ENCODE results near the gene WNT2B.

WNT2B gene

GRCh38 chr1:112527266-112528010, 18.7 kb downstream of the WNT2B start:
- no peak for DNase-seq (ENCODE audit: low read depth)

- no peak for DNase-seq (ENCODE audit: low read depth)
Observed at GRCh38 chr1:112528076-112528475, 19.3 kb downstream of the WNT2B start.

GRCh38 chr1:112529301-112529700, 20.5 kb downstream of the WNT2B start:
- DNase-seq (ENCODE audit: low read depth): no peak

- DNase-seq (ENCODE audit: low read depth): no peak
Observed at GRCh38 chr1:112530832-112531231, 22.1 kb downstream of the WNT2B start.

- DNase-seq (ENCODE audit: low read depth): no peak
Observed at GRCh38 chr1:112532064-112532463, 23.3 kb downstream of the WNT2B start.

- DNase-seq (ENCODE audit: low read depth): no peak
Observed at GRCh38 chr1:112533029-112533428, 24.3 kb downstream of the WNT2B start.

GRCh38 chr1:112536561-112536960, 27.8 kb downstream of the WNT2B start:
- no peak for DNase-seq (ENCODE audit: low read depth)

GRCh38 chr1:112537456-112537855, 28.7 kb downstream of the WNT2B start:
- no peak for DNase-seq (ENCODE audit: low read depth)

GRCh38 chr1:112538883-112539282, 30.1 kb downstream of the WNT2B start:
- no peak for DNase-seq (ENCODE audit: low read depth)

GRCh38 chr1:112540226-112540794, 31.5 kb downstream of the WNT2B start:
- no peak for DNase-seq (ENCODE audit: low read depth)

- no peak for DNase-seq (ENCODE audit: low read depth)
Observed at GRCh38 chr1:112541299-112541698, 32.5 kb downstream of the WNT2B start.

GRCh38 chr1:112542206-112542973, 33.6 kb downstream of the WNT2B start:
- no peak for DNase-seq (ENCODE audit: low read depth)

GRCh38 chr1:112544011-112544688, 35.4 kb downstream of the WNT2B start:
- no peak for DNase-seq (ENCODE audit: low read depth)

- no peak for DNase-seq (ENCODE audit: low read depth)
Observed at GRCh38 chr1:112544751-112545150, 36.0 kb downstream of the WNT2B start.

- no peak for DNase-seq (ENCODE audit: low read depth)
Observed at GRCh38 chr1:112546076-112546475, 37.3 kb downstream of the WNT2B start.

- DNase-seq (ENCODE audit: low read depth): no peak
Observed at GRCh38 chr1:112548547-112548946, 39.8 kb downstream of the WNT2B start.

- DNase-seq (ENCODE audit: low read depth): no peak
Observed at GRCh38 chr1:112549590-112549989, 40.8 kb downstream of the WNT2B start.

- DNase-seq (ENCODE audit: low read depth): no peak
Observed at GRCh38 chr1:112554411-112554810, 45.6 kb downstream of the WNT2B start.

- no peak for DNase-seq (ENCODE audit: low read depth)
Observed at GRCh38 chr1:112557385-112557784, 48.6 kb downstream of the WNT2B start.

GRCh38 chr1:112558634-112559033, 49.9 kb downstream of the WNT2B start:
- no peak for DNase-seq (ENCODE audit: low read depth)

- DNase-seq (ENCODE audit: low read depth): no peak
Observed at GRCh38 chr1:112563341-112563740, 54.6 kb downstream of the WNT2B start.

GRCh38 chr1:112564081-112564480, 55.3 kb downstream of the WNT2B start:
- DNase-seq (ENCODE audit: low read depth): no peak

GRCh38 chr1:112565800-112566199, 57.0 kb downstream of the WNT2B start:
- DNase-seq (ENCODE audit: low read depth): no peak
